Esophagus muscularis mucosa (tissue), 4 donors: ENCODE measurements around the gene GMDS. TPM values are rescaled to one million over a fixed set of nuclear protein-coding genes. Genes with fewer than 3 reads are reported as not detected.

ENCODE experiments used
- DNase-seq: peaks from one replicate; pipeline ENCODE4 v3.0.0-alpha.2; 2017; ENCODE audit errors: extremely low spot score
- H3K27ac ChIP-seq, 4 donors: fragments of 200-600 bp; sonication (generic); replicated peaks in 1 of 4; 1 replicate in 3 of 4; 2 replicates in 1 of 4; pipeline ENCODE4 v1.5.1; 2016 to 2019; ENCODE audit warnings: mild to moderate bottlenecking in 1 of 4
- H3K27me3 ChIP-seq, 4 donors: fragments of 200-600 bp; sonication (generic); one replicate each; pipeline versions ENCODE4 v1.5.1 to v1.6.0; 2016 to 2019
- H3K36me3 ChIP-seq, 4 donors: fragments of 200-600 bp; sonication (generic); one replicate each; pipeline ENCODE4 v1.5.1; 2016 to 2019
- H3K4me1 ChIP-seq, 4 donors: fragments of 200-600 bp; sonication (generic); one replicate each; pipeline ENCODE4 v1.5.1; 2016 to 2019
- H3K4me3 ChIP-seq, 4 donors: fragments of 200-600 bp; sonication (generic); 1 replicate in 2 of 4; 2 replicates in 2 of 4; pipeline ENCODE4 v1.5.1; 2016 to 2019; ENCODE audit warnings: mild to moderate bottlenecking in 4 of 4, moderate library complexity in 1 of 4
- H3K9me3 ChIP-seq, 4 donors: fragments of 200-600 bp; sonication (generic); 1 replicate in 3 of 4; 2 replicates in 1 of 4; pipeline ENCODE4 v1.5.1; 2016 to 2019
- EP300 ChIP-seq: sonication (generic); formaldehyde crosslinking; IDR thresholded peaks from one replicate; pipeline ENCODE4 v1.6.1; 2017; ENCODE audit warnings: antibody characterized with exemption
- POLR2A ChIP-seq: fragments of 450-650 bp; IDR thresholded peaks from one replicate; pipeline ENCODE4 v1.6.1; 2017; ENCODE audit warnings: antibody characterized with exemption, moderate library complexity, mild to moderate bottlenecking, low read depth
- POLR2AphosphoS5 ChIP-seq, 2 donors: sonication (generic); formaldehyde crosslinking; IDR thresholded peaks; one replicate each; pipeline ENCODE4 v1.6.1; 2017; ENCODE audit warnings: antibody characterized with exemption in 2 of 2
- WGBS: methylation state at CpG from one replicate; pipeline ENCODE4 v1.1.5; 2018; 5-methylcytosine and 5-hydroxymethylcytosine counted together
- intact Hi-C: fragments of 100-400 bp; cut with DNase I; formaldehyde crosslinking; loops from one replicate; pipeline ENCODE4 v1.15.1; 2023
- total RNA-seq, 4 donors: library from RNA; depleted of rRNA; stranded (reverse); fragments of >200 nt; gene quantifications; one replicate each; pipeline versions ENCODE4 v1.1.0 to v1.2.1, GENCODE V29; 2016
- TF ChIP-seq, protein P1 (sequence below), 3 experiments: fragments of 200-600 bp in 2 of 3; fragments of 450-650 bp in 1 of 3; sonication (generic) in 2 of 3; IDR thresholded peaks; one replicate each; pipeline ENCODE4 v1.5.1; 2017 to 2019; ENCODE audit warnings: antibody characterized with exemption in 3 of 3, mild to moderate bottlenecking in 2 of 3, moderate library complexity in 1 of 3

Gene GMDS
- total RNA-seq, 4 donors from 2014 or later, result 3.6 to 14.1 (median 6.0) TPM

DNA sequence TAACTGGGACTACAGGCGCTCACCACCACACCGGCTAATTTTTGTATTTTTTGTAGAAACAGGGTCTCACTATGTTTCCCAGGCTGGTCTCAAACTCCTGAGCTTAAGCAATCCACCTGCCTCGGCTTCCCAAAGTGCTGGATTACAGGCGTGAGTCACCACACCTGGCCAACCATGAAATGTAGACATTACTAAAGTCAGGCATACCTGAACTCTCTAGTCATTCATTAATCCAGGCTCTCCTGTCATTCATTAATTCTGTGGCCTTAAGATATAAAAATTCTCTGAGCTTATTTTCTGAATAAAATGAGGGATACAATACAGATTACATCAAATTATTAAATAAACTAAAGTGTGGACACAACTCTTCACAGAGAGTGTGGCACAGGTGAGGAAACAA is 159.7 kb downstream of the GMDS start:
- DNase-seq, result no peak
- Histone ChIP-seq H3K9me3 (no peaks in the 10 kb centered on the region), H3K36me3 (no peaks in the 10 kb centered on the region), H3K4me1 (no peaks in the 10 kb centered on the region), H3K27ac (no peak overlapping the region), H3K4me3 (no peak overlapping the region), H3K27me3 (no peaks in the 10 kb centered on the region)
- 97% methylated on average over 4 of the region's 4 CpGs for WGBS
- intact Hi-C loops, result no loop called here
- TF ChIP-seq, protein P1, sequence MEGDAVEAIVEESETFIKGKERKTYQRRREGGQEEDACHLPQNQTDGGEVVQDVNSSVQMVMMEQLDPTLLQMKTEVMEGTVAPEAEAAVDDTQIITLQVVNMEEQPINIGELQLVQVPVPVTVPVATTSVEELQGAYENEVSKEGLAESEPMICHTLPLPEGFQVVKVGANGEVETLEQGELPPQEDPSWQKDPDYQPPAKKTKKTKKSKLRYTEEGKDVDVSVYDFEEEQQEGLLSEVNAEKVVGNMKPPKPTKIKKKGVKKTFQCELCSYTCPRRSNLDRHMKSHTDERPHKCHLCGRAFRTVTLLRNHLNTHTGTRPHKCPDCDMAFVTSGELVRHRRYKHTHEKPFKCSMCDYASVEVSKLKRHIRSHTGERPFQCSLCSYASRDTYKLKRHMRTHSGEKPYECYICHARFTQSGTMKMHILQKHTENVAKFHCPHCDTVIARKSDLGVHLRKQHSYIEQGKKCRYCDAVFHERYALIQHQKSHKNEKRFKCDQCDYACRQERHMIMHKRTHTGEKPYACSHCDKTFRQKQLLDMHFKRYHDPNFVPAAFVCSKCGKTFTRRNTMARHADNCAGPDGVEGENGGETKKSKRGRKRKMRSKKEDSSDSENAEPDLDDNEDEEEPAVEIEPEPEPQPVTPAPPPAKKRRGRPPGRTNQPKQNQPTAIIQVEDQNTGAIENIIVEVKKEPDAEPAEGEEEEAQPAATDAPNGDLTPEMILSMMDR (IDR thresholded peaks at IDR 0.05), result no peak
- TF ChIP-seq EP300, result no peak
- TF ChIP-seq POLR2A, result no peak
- no peak for TF ChIP-seq POLR2AphosphoS5 (IDR thresholded peaks at IDR 0.05)

- DNase-seq, result no peak
- H3K27me3 ChIP-seq, result no peaks in the 10 kb centered on the region
- intact Hi-C loops, result no loop called here
- no peaks in the 10 kb centered on the region for H3K4me1 ChIP-seq
- TF ChIP-seq POLR2A, result no peak
- TF ChIP-seq, protein P1 (IDR thresholded peaks at IDR 0.05), result no peak
- TF ChIP-seq EP300, result no peak
- TF ChIP-seq POLR2AphosphoS5 (IDR thresholded peaks at IDR 0.05), result no peak
- H3K27ac ChIP-seq, result no peak overlapping the region
- WGBS, result 86% methylated on average over 9 of the region's 9 CpGs
- H3K4me3 ChIP-seq, result no peak overlapping the region
- no peaks in the 10 kb centered on the region for H3K36me3 ChIP-seq
- peaks cover 0 to 6% (median 2%) of the 10 kb centered on the region in 4 donors for H3K9me3 ChIP-seq
Measured at GRCh38 chr6:2081155-2082138, 164.0 kb downstream of the GMDS start.

GRCh38 chr6:2078888-2079287 is 166.5 kb downstream of the GMDS start:
- Histone ChIP-seq H3K4me1 (no peaks in the 10 kb centered on the region), H3K4me3 (no peak overlapping the region), H3K9me3 (peaks cover 0 to 6% (median 2%) of the 10 kb centered on the region in 4 donors), H3K27ac (no peak overlapping the region), H3K36me3 (no peaks in the 10 kb centered on the region), H3K27me3 (no peaks in the 10 kb centered on the region)
- WGBS, result 68% methylated on average over 1 of the region's 1 CpG
- TF ChIP-seq EP300, result no peak
- no peak for TF ChIP-seq POLR2A
- no peak for TF ChIP-seq POLR2AphosphoS5 (IDR thresholded peaks at IDR 0.05)
- intact Hi-C loops, result no loop called here
- DNase-seq, result no peak

DNA sequence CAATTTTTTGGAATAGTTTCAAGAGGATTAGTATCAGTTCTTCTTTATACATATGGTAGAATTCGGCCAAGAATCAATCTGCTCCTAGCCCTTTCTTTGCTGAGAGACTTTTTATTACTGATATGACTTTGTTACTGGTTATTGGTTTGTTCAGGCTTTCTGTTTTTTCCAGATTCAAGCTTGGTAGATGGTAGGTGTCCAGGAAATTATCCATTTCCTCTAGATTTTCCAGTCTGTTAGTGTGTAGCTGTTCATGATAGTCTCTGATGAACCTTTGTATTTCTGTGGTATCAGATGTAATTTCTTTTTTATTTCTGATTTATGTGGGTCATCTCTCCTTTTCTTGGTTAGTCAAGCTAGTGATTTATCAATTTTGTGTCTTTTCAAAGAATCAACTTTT is 167.6 kb downstream of the GMDS start:
- 86% methylated on average over 1 of the region's 1 CpG for WGBS

GRCh38 chr6:2073476-2073875 is 171.9 kb downstream of the GMDS start:
- intact Hi-C loops, result no loop called here
- no peak for TF ChIP-seq EP300
- no peak for TF ChIP-seq POLR2AphosphoS5 (IDR thresholded peaks at IDR 0.05)
- TF ChIP-seq, protein P1 (IDR thresholded peaks at IDR 0.05), result no peak
- TF ChIP-seq POLR2A, result no peak
- no peaks in the 10 kb centered on the region for H3K4me1 ChIP-seq
- 84% methylated on average over 2 of the region's 2 CpGs for WGBS
- no peak overlapping the region for H3K27ac ChIP-seq
- H3K27me3 ChIP-seq, result no peaks in the 10 kb centered on the region
- no peaks in the 10 kb centered on the region for H3K9me3 ChIP-seq
- no peaks in the 10 kb centered on the region for H3K36me3 ChIP-seq
- no peak overlapping the region for H3K4me3 ChIP-seq
- no peak for DNase-seq

More for the DNA sequence above, 167.6 kb downstream of the GMDS start:
- Histone ChIP-seq H3K4me3 (no peak overlapping the region), H3K9me3 (peaks cover 0 to 6% (median 2%) of the 10 kb centered on the region in 4 donors), H3K27me3 (no peaks in the 10 kb centered on the region), H3K4me1 (no peaks in the 10 kb centered on the region), H3K27ac (no peak overlapping the region), H3K36me3 (no peaks in the 10 kb centered on the region)
- TF ChIP-seq POLR2A (no peak), EP300 (no peak), POLR2AphosphoS5 (IDR thresholded peaks at IDR 0.05) (no peak)
- TF ChIP-seq, protein P1 (IDR thresholded peaks at IDR 0.05), result no peak
- intact Hi-C loops, result no loop called here
- DNase-seq, result no peak
